Measurements from ENCODE around the gene BNC2. TPM values are rescaled to one million over a fixed set of nuclear protein-coding genes. Genes with fewer than 3 reads are reported as not detected.

Gene BNC2
- total RNA-seq, 1 experiment from 2014 or later: 43.6 TPM

DNA sequence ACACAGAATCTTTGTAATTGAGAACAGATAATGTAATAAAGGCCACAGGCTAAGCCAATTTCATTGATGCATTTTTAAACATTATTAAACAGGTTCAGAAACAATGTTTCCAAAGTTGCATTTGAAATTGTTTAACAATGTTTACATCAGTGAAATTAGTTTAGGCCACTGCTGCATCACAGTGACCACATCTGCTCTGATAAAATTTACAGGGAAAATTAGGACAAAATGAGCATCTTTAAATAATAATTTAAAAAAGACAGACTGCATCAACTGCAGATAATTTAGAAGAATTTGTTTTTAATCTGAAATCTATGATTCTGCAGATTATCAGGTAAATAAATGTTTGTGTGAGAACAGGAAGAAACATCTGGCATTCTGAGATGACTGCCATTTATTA lies 420.4 kb downstream of the BNC2 start:
- Histone ChIP-seq H2BK20ac (ENCODE audit: low read depth, low read length, poor library complexity, severe bottlenecking) (no peak overlapping the region), H3K9ac (ENCODE audit: extremely low read depth, insufficient read length, low read length) (no peak overlapping the region), H3K56ac (ENCODE audit: insufficient read length, low read depth, low read length) (no peak overlapping the region), H2AK5ac (ENCODE audit: insufficient read length, low read length) (no peak overlapping the region), H3T11ph (ENCODE audit: low read length) (no peak overlapping the region), H3K79me1 (ENCODE audit: insufficient read depth, low read depth, low read length, poor library complexity, severe bottlenecking) (no peaks in the 10 kb centered on the region), H3K9me3 (ENCODE audit: control insufficient read depth, low read depth, low read length) (no peaks in the 10 kb centered on the region), H2BK15ac (ENCODE audit: low read depth, low read length) (no peak overlapping the region), H2BK120ac (ENCODE audit: low read depth, low read length, poor library complexity, severe bottlenecking) (no peak overlapping the region), H3K14ac (ENCODE audit: insufficient read depth, low read length) (no peak overlapping the region), H3K4ac (ENCODE audit: low read depth, low read length) (no peak overlapping the region), H4K20me1 (ENCODE audit: control insufficient read depth, insufficient read depth, insufficient read length) (no peaks in the 10 kb centered on the region), H2BK12ac (ENCODE audit: insufficient read length, low read depth, low read length) (no peak overlapping the region), H3K27ac (ENCODE audit: insufficient read length, low read depth, low read length) (no peak overlapping the region), H3K23me2 (ENCODE audit: insufficient read length, low read depth, low read length, poor library complexity, severe bottlenecking) (no peaks in the 10 kb centered on the region), H3K23ac (ENCODE audit: insufficient read length, low read depth, low read length) (no peak overlapping the region), H3K79me2 (ENCODE audit: insufficient read depth, low read length) (no peaks in the 10 kb centered on the region), H4K5ac (ENCODE audit: insufficient read length, low read depth, low read length) (no peak overlapping the region), H3K4me1 (ENCODE audit: insufficient read depth, low read length) (no peaks in the 10 kb centered on the region; the same call in 1 of the 2 replicates), H3K18ac (ENCODE audit: insufficient read length, low read depth, low read length) (no peak overlapping the region), H3K4me2 (ENCODE audit: insufficient read depth, insufficient read length, low read length) (no peak overlapping the region), H4K91ac (ENCODE audit: insufficient read length, low read depth, low read length) (no peak overlapping the region), H2AFZ (ENCODE audit: low read length) (no peak overlapping the region), H3K27me3 (ENCODE audit: insufficient read depth, low read length) (no peaks in the 10 kb centered on the region), H2BK5ac (ENCODE audit: insufficient read length, low read length) (no peak overlapping the region), H4K8ac (replicated peaks; ENCODE audit: insufficient read length, low read depth, low read length) (no peak overlapping the region)
- no peak for DNase-seq
- no peaks in the 10 kb centered on the region for H3K9me3 Mint-ChIP-seq
- H3K27me3 Mint-ChIP-seq (ENCODE audit: low read depth): no peaks in the 10 kb centered on the region
- no peak overlapping the region for H3K4me3 Mint-ChIP-seq
- H3K4me1 Mint-ChIP-seq: peaks cover 11 to 29% of the 10 kb centered on the region in 2 experiments
- TF ChIP-seq, protein P1, sequence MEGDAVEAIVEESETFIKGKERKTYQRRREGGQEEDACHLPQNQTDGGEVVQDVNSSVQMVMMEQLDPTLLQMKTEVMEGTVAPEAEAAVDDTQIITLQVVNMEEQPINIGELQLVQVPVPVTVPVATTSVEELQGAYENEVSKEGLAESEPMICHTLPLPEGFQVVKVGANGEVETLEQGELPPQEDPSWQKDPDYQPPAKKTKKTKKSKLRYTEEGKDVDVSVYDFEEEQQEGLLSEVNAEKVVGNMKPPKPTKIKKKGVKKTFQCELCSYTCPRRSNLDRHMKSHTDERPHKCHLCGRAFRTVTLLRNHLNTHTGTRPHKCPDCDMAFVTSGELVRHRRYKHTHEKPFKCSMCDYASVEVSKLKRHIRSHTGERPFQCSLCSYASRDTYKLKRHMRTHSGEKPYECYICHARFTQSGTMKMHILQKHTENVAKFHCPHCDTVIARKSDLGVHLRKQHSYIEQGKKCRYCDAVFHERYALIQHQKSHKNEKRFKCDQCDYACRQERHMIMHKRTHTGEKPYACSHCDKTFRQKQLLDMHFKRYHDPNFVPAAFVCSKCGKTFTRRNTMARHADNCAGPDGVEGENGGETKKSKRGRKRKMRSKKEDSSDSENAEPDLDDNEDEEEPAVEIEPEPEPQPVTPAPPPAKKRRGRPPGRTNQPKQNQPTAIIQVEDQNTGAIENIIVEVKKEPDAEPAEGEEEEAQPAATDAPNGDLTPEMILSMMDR (conservative IDR thresholded peaks at IDR 0.05): no peak
- no peak overlapping the region for H3K27ac Mint-ChIP-seq
- H3K36me3 Mint-ChIP-seq (ENCODE audit: insufficient read depth in 1 of 3, low read depth in 3 of 3): no peaks in the 10 kb centered on the region

Measured in H9 (cell line).